ENCODE measurements around the gene CAMK2G.
"Not testable (repeated sequence)": the region's sequence is repeated elsewhere in the genome, so short reads cannot be mapped to it uniquely, and the experiment has no call there.

CAMK2G gene

GRCh38 chr10:73809061-73809818, 65.1 kb downstream of the CAMK2G start:
- DNase-seq: no peak

- no peak for DNase-seq
These were observed 66.1 kb downstream of the CAMK2G start for GRCh38 chr10:73808021-73808815.

- DNase-seq: no peak
These were observed 66.9 kb downstream of the CAMK2G start for GRCh38 chr10:73807471-73807870.

GRCh38 chr10:73806176-73806950, 68.0 kb downstream of the CAMK2G start:
- DNase-seq: no peak

GRCh38 chr10:73803680-73804286, 70.6 kb downstream of the CAMK2G start:
- DNase-seq: no peak

GRCh38 chr10:73802276-73802991, 71.9 kb downstream of the CAMK2G start:
- no peak for DNase-seq

- no peak for DNase-seq
These were observed 73.1 kb downstream of the CAMK2G start for GRCh38 chr10:73801253-73801590.

GRCh38 chr10:73800560-73801252, 73.6 kb downstream of the CAMK2G start:
- no peak for DNase-seq

- no peak for DNase-seq
These were observed 74.3 kb downstream of the CAMK2G start for GRCh38 chr10:73799899-73800559.

GRCh38 chr10:73798927-73799560, 75.3 kb downstream of the CAMK2G start:
- no peak for DNase-seq

- DNase-seq: no peak
These were observed 76.3 kb downstream of the CAMK2G start for GRCh38 chr10:73798087-73798486.

- no peak for DNase-seq
These were observed 76.9 kb downstream of the CAMK2G start for GRCh38 chr10:73797324-73798025.

GRCh38 chr10:73796766-73797165, 77.6 kb downstream of the CAMK2G start:
- DNase-seq: no peak

GRCh38 chr10:73796035-73796434, 78.3 kb downstream of the CAMK2G start:
- not testable (repeated sequence) for DNase-seq

- DNase-seq: not testable (repeated sequence)
These were observed 78.9 kb downstream of the CAMK2G start for GRCh38 chr10:73795491-73795890.

GRCh38 chr10:73793456-73793855, 80.9 kb downstream of the CAMK2G start:
- DNase-seq: no peak

GRCh38 chr10:73791871-73792400, 82.4 kb downstream of the CAMK2G start:
- DNase-seq: no peak

GRCh38 chr10:73790886-73791625, 83.3 kb downstream of the CAMK2G start:
- DNase-seq: no peak

GRCh38 chr10:73789659-73790055, 84.7 kb downstream of the CAMK2G start:
- no peak for DNase-seq
